ENCODE results near the gene BAHD1. TPM values are rescaled to one million over a fixed set of nuclear protein-coding genes. Genes with fewer than 3 reads are reported as not detected.

BAHD1 gene
- total and polyA plus RNA-seq, 2 donors (not counting 1 experiment from before 2014, with no cell fraction given) = 3.3 to 5.6 TPM

- TF ChIP-seq CTCF (conservative IDR thresholded peaks at IDR 0.05 in 1 of 2, IDR thresholded peaks at IDR 0.05 in 1 of 2; ENCODE audit: low read depth in 1 of 2, low read length in 2 of 2) (no peak), EZH2 (IDR thresholded peaks at IDR 0.05; ENCODE audit: low read length, missing control alignments) (no peak)
- peaks cover 69% of the 10 kb centered on the region for H3K27me3 ChIP-seq (ENCODE audit: control insufficient read depth, insufficient read depth, low read length)
- H3K4me3 ChIP-seq (replicated peaks in 1 of 4; ENCODE audit: control extremely low read depth in 1 of 4, insufficient read depth in 1 of 4, low read depth in 3 of 4, low read length in 4 of 4) = no peak overlapping the region
- no peak for DNase-seq (ENCODE audit: low read depth in 2 of 2)
- H3K4me2 ChIP-seq (ENCODE audit: extremely low read depth, insufficient read depth, low read length) = no peak overlapping the region
- H3K4me1 ChIP-seq (ENCODE audit: control insufficient read depth, extremely low read depth, insufficient read depth, low read length) = peaks cover 6% of the 10 kb centered on the region
- no peak overlapping the region for H3K27ac ChIP-seq (ENCODE audit: insufficient read depth, low read length)
- no peak overlapping the region for H3K9ac ChIP-seq (ENCODE audit: insufficient read depth, low read length)
- H3K36me3 ChIP-seq (ENCODE audit: control insufficient read depth, insufficient read depth, low read length) = no peaks in the 10 kb centered on the region
- H3K79me2 ChIP-seq (ENCODE audit: control insufficient read depth, insufficient read depth, low read length) = peaks cover 3% of the 10 kb centered on the region
- no peak overlapping the region for H2AFZ ChIP-seq (ENCODE audit: low read length)
- H4K20me1 ChIP-seq (ENCODE audit: control insufficient read depth, extremely low read depth, insufficient read depth, low read length) = peaks cover under 1% of the 10 kb centered on the region
- H3K9me3 ChIP-seq (ENCODE audit: control insufficient read depth, insufficient read depth, low read depth, low read length) = no peaks in the 10 kb centered on the region
Measured at GRCh38 chr15:40437752-40438687, 2.7 kb upstream of the BAHD1 start.

DNA sequence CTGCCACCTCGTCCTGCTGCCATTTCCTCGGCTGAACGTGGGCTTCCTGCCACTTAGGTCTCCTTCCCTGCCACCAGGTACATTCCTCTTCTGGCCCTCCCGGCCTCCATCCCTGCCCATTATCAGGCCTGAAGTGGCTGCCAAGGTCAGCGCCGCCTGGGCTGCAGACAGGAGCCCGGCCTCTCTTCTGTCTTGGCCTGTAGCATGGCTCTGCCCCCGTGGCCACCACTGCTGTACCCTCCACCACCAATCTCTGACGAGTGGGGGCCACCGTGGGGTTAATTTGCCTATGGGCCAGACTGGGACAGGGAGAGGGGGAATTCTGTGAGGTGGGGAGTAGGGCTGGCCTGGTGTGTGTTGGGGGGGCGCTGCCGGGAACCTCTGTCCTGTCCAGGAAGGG, 2.0 kb upstream of the BAHD1 start:
- DNase-seq (ENCODE audit: low read depth in 2 of 2) = no peak
- H3K79me2 ChIP-seq (ENCODE audit: control insufficient read depth, insufficient read depth, low read length) = peaks cover 5% of the 10 kb centered on the region
- peaks cover 62% of the 10 kb centered on the region for H3K27me3 ChIP-seq (ENCODE audit: control insufficient read depth, insufficient read depth, low read length)
- H3K9me3 ChIP-seq (ENCODE audit: control insufficient read depth, insufficient read depth, low read depth, low read length) = no peaks in the 10 kb centered on the region
- no peak overlapping the region for H3K4me2 ChIP-seq (ENCODE audit: extremely low read depth, insufficient read depth, low read length)
- H3K4me1 ChIP-seq (ENCODE audit: control insufficient read depth, extremely low read depth, insufficient read depth, low read length) = peaks cover 6% of the 10 kb centered on the region
- no peak overlapping the region for H3K9ac ChIP-seq (ENCODE audit: insufficient read depth, low read length)
- H2AFZ ChIP-seq (ENCODE audit: low read length) = no peak overlapping the region
- no peaks in the 10 kb centered on the region for H3K36me3 ChIP-seq (ENCODE audit: control insufficient read depth, insufficient read depth, low read length)
- no peak overlapping the region for H3K4me3 ChIP-seq (replicated peaks in 1 of 4; ENCODE audit: control extremely low read depth in 1 of 4, insufficient read depth in 1 of 4, low read depth in 3 of 4, low read length in 4 of 4)
- TF ChIP-seq EZH2 (IDR thresholded peaks at IDR 0.05; ENCODE audit: low read length, missing control alignments) = no peak
- TF ChIP-seq CTCF (conservative IDR thresholded peaks at IDR 0.05 in 1 of 2, IDR thresholded peaks at IDR 0.05 in 1 of 2; ENCODE audit: low read depth in 1 of 2, low read length in 2 of 2) = no peak
- peaks cover 3% of the 10 kb centered on the region for H4K20me1 ChIP-seq (ENCODE audit: control insufficient read depth, extremely low read depth, insufficient read depth, low read length)
- no peak overlapping the region for H3K27ac ChIP-seq (ENCODE audit: insufficient read depth, low read length)

- Histone ChIP-seq H3K27ac (ENCODE audit: insufficient read depth, low read length) (no peak overlapping the region), H4K20me1 (ENCODE audit: control insufficient read depth, extremely low read depth, insufficient read depth, low read length) (peaks cover 3% of the 10 kb centered on the region), H3K36me3 (ENCODE audit: control insufficient read depth, insufficient read depth, low read length) (no peaks in the 10 kb centered on the region), H3K4me2 (ENCODE audit: extremely low read depth, insufficient read depth, low read length) (peak overlapping the region; percentile 97), H3K79me2 (ENCODE audit: control insufficient read depth, insufficient read depth, low read length) (peaks cover 5% of the 10 kb centered on the region), H3K9me3 (ENCODE audit: control insufficient read depth, insufficient read depth, low read depth, low read length) (no peaks in the 10 kb centered on the region), H3K4me1 (ENCODE audit: control insufficient read depth, extremely low read depth, insufficient read depth, low read length) (peaks cover 6% of the 10 kb centered on the region), H3K9ac (ENCODE audit: insufficient read depth, low read length) (no peak overlapping the region), H2AFZ (ENCODE audit: low read length) (peak overlapping the region; percentile 71), H3K4me3 (replicated peaks in 1 of 4; ENCODE audit: control extremely low read depth in 1 of 4, insufficient read depth in 1 of 4, low read depth in 3 of 4, low read length in 4 of 4) (peak overlapping the region; percentile 52 to 64 (median 60)), H3K27me3 (ENCODE audit: control insufficient read depth, insufficient read depth, low read length) (peaks cover 56% of the 10 kb centered on the region)
- TF ChIP-seq EZH2 (IDR thresholded peaks at IDR 0.05; ENCODE audit: low read length, missing control alignments) = no peak
- no peak for TF ChIP-seq CTCF (conservative IDR thresholded peaks at IDR 0.05 in 1 of 2, IDR thresholded peaks at IDR 0.05 in 1 of 2; ENCODE audit: low read depth in 1 of 2, low read length in 2 of 2)
- DNase-seq (ENCODE audit: low read depth in 2 of 2) = no peak
Measured at GRCh38 chr15:40439461-40439959, 1.2 kb upstream of the BAHD1 start.

Data from fibroblast of lung (primary cell).